Fibroblast of pulmonary artery (primary cell): Measurements from ENCODE around the gene PRKAR1B.
A peak's percentile ranks its signal among the peaks of the same experiment; 100 is the strongest.

Experiments
- DNase-seq: peaks from one replicate; pipeline ENCODE4 v3.0.0-alpha.2; 2010; ENCODE audit warnings: low read depth
- H3K4me3 ChIP-seq: replicated peaks from 2 replicates; pipeline ENCODE4 v1.5.1; 2011; ENCODE audit warnings: low read depth, mild to moderate bottlenecking, control low read depth, low read length, moderate library complexity
- TF ChIP-seq, protein P1 (sequence below): IDR thresholded peaks from 2 replicates; pipeline ENCODE4 v1.5.1; 2011; ENCODE audit warnings: mild to moderate bottlenecking, control low read depth, low read length, inconsistent platforms; ENCODE audit errors: missing control alignments

Gene PRKAR1B

DNA sequence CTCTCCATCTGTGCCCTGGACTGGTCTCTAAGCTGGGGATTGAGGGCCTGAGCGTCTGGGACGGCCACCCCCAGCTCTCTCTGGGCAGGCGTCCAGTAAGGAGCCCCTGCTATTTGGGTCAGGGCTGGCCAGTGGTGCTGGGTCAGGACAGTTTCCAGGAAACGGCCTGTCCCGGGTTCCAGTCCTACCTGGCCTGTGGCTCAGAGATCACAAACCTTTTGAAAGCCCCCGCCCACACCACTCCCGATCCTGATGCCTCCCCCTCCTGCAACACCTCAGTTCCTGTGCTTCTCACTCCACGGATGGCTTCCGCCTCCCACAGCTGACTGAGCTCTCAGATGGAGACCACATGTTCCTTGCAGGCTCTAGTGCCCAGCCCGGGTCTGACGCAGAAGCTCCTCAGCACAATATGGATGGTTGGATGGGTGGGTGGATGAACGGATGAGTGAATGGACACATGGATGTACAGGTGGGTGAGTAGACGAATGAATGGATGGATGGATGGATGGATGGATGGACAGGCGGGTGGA, 115.7 kb downstream of the PRKAR1B start:
- TF ChIP-seq, protein P1, sequence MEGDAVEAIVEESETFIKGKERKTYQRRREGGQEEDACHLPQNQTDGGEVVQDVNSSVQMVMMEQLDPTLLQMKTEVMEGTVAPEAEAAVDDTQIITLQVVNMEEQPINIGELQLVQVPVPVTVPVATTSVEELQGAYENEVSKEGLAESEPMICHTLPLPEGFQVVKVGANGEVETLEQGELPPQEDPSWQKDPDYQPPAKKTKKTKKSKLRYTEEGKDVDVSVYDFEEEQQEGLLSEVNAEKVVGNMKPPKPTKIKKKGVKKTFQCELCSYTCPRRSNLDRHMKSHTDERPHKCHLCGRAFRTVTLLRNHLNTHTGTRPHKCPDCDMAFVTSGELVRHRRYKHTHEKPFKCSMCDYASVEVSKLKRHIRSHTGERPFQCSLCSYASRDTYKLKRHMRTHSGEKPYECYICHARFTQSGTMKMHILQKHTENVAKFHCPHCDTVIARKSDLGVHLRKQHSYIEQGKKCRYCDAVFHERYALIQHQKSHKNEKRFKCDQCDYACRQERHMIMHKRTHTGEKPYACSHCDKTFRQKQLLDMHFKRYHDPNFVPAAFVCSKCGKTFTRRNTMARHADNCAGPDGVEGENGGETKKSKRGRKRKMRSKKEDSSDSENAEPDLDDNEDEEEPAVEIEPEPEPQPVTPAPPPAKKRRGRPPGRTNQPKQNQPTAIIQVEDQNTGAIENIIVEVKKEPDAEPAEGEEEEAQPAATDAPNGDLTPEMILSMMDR: no peak
- DNase-seq: no peak
- no peak overlapping the region for H3K4me3 ChIP-seq

DNA sequence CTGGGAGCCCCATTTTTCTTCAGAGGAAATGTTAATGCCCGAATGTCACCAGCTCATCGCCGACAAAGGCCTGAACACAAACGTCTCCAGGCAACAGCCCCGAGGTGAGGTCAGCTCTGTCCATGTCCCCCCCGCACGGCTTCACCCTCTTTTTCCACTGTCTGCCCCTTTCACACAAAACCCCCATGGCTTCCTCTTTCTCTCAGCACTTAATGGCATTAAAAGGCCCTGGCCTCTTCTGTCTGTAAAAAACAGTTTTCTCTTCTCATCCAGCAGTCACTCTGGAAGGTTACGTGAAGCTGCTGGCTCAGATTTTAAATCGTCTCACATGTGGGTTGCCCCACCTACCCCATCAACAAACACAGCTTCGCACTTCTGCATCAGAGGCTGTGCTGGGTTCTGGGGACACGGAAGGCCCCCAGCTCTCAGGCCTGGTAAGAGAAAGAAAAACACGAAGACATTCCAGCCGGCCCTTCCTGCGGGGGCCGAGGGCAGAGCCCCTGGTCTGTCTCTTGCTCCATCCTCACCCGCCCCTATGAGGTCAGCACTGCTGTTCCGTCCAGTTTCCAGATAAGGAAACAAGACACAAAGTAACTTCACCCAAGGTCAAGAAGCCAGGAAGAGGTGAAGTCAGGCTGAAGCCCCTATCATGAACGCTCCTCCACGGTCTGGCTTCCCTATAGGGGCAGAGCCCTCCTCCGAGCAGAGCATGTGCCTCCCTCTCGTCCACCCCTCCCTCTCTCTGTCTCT, 116.4 kb downstream of the PRKAR1B start:
- TF ChIP-seq, protein P1: no peak
- no peak overlapping the region for H3K4me3 ChIP-seq
- peak; percentile 71 for DNase-seq

DNA sequence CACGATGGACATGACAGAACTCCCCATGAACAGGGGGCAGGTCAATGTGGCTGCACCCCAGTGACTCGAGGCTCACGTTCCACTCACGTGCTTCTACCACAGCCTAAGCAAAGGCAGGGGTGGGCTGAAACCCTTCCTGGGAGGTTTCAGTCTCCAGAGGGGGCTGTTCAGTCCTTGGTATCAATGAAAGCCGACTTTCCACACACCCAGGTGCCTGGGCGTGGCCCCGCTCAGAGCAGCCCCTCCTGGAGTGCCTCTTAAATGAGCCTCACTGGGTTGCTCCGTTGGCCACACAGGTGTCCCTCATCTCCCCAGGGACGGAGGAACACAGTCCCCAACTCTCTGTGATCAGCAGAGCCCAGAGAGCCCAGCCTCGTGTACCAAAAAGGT, 116.9 kb downstream of the PRKAR1B start:
- H3K4me3 ChIP-seq: no peak overlapping the region
- TF ChIP-seq, protein P1: no peak
- DNase-seq: no peak

DNA sequence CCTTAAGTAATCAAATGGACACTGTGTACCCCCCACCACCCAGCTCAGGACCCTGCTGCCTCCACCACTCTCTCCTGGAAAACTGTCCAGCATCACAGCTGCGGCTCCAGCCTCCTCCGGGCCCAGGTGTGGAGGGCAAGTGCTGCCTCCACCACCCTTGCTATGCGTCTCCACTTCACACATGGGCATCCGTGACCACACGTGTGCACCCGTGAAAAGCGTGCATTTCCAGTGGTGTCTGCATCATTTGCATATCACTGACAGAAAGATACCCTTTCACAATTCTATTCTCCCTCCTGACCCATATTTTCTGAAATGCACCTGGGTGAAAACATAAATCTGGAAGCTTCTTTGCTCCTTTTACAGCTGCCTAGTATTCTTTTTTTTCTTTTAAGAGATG, 117.7 kb downstream of the PRKAR1B start:
- no peak overlapping the region for H3K4me3 ChIP-seq
- DNase-seq: no peak
- TF ChIP-seq, protein P1: no peak

DNA sequence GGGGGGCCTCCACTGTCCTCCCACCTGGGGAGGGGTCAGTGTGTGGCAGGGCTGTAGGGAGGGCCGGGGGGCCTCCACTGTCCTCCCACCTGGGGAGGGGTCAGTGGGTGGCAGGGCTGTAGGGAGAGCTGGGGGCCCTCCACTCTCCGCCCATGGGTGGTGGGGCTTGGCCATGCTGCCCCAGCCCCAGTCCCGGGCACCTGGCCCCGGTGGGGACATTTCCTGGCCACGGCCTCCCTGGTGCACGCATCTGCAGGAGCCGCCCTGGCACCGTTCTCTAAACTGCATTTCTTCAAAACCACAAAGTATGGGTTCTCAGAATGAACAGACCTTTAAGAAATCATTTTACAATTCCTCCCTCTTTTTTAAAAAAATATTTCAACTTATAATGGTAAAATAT, 118.1 kb downstream of the PRKAR1B start:
- TF ChIP-seq, protein P1: no peak
- DNase-seq: no peak
- no peak overlapping the region for H3K4me3 ChIP-seq

DNA sequence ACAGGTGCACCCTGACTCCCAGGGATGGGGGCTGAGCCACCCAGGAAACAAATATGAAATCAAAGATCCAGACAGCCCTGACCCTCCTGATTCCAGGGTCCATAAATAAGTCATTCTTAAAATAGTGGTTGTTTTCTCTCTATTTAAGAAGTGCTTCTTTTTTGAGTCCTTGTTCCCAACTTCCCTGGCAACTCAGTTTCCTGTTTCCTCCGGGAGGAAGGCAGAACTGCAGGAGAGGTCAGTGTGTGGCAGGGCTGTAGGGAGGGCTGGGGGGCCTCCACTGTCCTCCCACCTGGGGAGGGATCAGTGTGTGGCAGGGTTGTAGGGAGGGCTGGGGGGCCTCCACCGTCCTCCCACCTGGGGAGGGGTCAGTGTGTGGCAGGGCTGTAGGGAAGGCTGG, 118.7 kb downstream of the PRKAR1B start:
- TF ChIP-seq, protein P1: no peak
- no peak for DNase-seq
- no peak overlapping the region for H3K4me3 ChIP-seq

DNA sequence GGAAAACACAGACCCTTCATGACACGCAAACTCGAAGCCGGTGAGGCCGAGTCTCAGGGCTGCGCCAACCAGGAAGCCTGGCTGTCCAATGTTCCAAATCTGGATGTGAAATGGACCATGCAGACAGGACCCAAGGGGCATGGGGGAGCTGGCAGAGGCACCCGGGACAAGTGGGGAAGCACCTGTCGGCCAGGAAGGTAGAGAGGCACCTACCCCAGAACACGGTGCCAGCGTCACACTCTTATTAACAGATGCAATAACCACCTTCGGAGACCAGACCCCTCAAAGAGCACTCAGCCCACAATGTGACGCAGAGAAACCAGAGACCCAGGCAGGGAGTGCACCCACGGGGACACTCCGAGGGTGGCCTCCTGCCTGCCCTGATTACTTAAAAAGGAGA, 119.1 kb downstream of the PRKAR1B start:
- TF ChIP-seq, protein P1: no peak
- no peak overlapping the region for H3K4me3 ChIP-seq
- DNase-seq: no peak
